PC-9 (cell line): ENCODE data around the gene INO80.

Experiments
- CTCF ChIP-seq: fragments of 200-600 bp; sonication (generic); conservative IDR thresholded peaks from 2 replicates; pipeline ENCODE4 v1.6.1; 2017; ENCODE audit warnings: mixed run types, antibody characterized with exemption, mild to moderate bottlenecking, moderate library complexity
- EZH2 ChIP-seq: fragments of 200-600 bp; sonication (generic); IDR thresholded peaks from 2 replicates; pipeline ENCODE4 v1.8.0; 2017; ENCODE audit warnings: antibody characterized with exemption, low read depth

- TF ChIP-seq CTCF: no peak
- no peak for TF ChIP-seq EZH2
These were observed 175.0 kb downstream of the INO80 start for GRCh38 chr15:40941068-40941527.
